Neuron (in vitro differentiated cells): Measurements from ENCODE around the gene ZNF865.

Experiments used
- H2AFZ ChIP-seq: one replicate; pipeline ENCODE4 v1.6.1; 2013; ENCODE audit warnings: low read depth, mild to moderate bottlenecking, inconsistent platforms, low read length, moderate library complexity
- H3K27me3 ChIP-seq: one replicate; pipeline ENCODE4 v1.6.1; 2013; ENCODE audit warnings: low read length; ENCODE audit not compliant: insufficient read depth
- H3K36me3 ChIP-seq: one replicate; pipeline ENCODE4 v1.6.1; 2013; ENCODE audit warnings: low read length; ENCODE audit not compliant: insufficient read depth
- H3K4me1 ChIP-seq: one replicate; pipeline ENCODE4 v1.6.1; 2013; ENCODE audit warnings: low read length; ENCODE audit not compliant: insufficient read depth
- H3K4me3 ChIP-seq: 2 replicates; pipeline ENCODE4 v1.5.1; 2013; ENCODE audit warnings: mild to moderate bottlenecking, low read length, moderate library complexity
- H3K9me3 ChIP-seq: one replicate; pipeline ENCODE4 v1.6.1; 2013; ENCODE audit warnings: low read length

ZNF865 gene

DNA sequence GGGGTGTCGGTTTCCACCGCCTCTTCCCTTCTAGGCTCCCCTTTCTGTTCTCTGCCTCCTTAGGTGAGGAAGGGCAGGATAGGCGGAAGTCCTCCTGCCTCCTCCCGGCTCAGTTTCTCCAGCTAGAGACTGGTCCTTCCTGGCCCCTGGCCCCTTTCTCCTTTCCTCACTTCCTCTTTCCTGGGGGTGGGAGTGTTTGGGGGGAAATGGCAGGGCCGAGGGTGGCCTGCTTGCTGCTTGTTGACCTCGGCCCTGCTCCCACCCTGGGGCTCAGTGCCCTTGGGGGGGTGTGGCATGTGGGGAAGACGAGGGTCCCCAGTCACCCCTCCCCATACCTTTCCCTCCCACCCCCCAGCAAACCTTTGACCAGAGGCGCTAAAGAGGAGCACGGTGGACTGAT is 54.4 kb downstream of the ZNF865 start:
- Histone ChIP-seq H2AFZ (no peak overlapping the region), H3K4me3 (no peak overlapping the region), H3K36me3 (peaks cover 59% of the 10 kb centered on the region), H3K27me3 (no peaks in the 10 kb centered on the region), H3K9me3 (no peaks in the 10 kb centered on the region), H3K4me1 (peaks cover 25% of the 10 kb centered on the region)

- H2AFZ ChIP-seq, result no peak overlapping the region
- H3K36me3 ChIP-seq, result peaks cover 61% of the 10 kb centered on the region
- H3K9me3 ChIP-seq, result no peaks in the 10 kb centered on the region
- peaks cover 25% of the 10 kb centered on the region for H3K4me1 ChIP-seq
- no peak overlapping the region for H3K4me3 ChIP-seq
- no peaks in the 10 kb centered on the region for H3K27me3 ChIP-seq
Measured at GRCh38 chr19:55660404-55660803, 55.0 kb downstream of the ZNF865 start.

- Histone ChIP-seq H2AFZ (no peak overlapping the region), H3K36me3 (peaks cover 65% of the 10 kb centered on the region), H3K4me1 (peaks cover 20% of the 10 kb centered on the region), H3K27me3 (no peaks in the 10 kb centered on the region), H3K9me3 (no peaks in the 10 kb centered on the region), H3K4me3 (no peak overlapping the region)
Measured at GRCh38 chr19:55660991-55661390, 55.5 kb downstream of the ZNF865 start.

DNA sequence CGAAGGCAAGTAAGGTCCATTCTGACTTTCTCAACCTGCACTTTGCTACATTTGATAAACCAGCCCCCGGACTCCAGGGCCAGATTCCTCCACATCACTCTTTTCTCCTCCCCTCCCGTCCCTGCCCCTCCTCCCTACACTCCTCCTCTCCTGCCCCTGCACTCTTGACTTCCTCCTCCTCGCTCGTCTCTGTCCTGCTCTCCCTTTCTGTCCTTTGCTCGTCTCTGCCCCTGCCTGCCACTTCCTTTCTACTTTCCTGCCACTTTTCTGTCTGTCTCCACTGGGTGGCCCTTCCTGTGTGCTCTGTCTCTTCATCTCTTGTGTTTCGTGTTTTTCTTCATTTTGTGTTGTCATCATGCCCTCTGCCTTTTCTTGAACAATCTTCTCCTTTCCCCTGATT is 56.4 kb downstream of the ZNF865 start:
- peaks cover 73% of the 10 kb centered on the region for H3K36me3 ChIP-seq
- peaks cover 12% of the 10 kb centered on the region for H3K4me1 ChIP-seq
- no peak overlapping the region for H2AFZ ChIP-seq
- no peak overlapping the region for H3K4me3 ChIP-seq
- H3K27me3 ChIP-seq, result no peaks in the 10 kb centered on the region
- no peaks in the 10 kb centered on the region for H3K9me3 ChIP-seq

GRCh38 chr19:55663846-55664536 is 58.5 kb downstream of the ZNF865 start:
- Histone ChIP-seq H3K27me3 (no peaks in the 10 kb centered on the region), H3K4me3 (no peak overlapping the region), H3K4me1 (no peaks in the 10 kb centered on the region), H3K36me3 (peaks cover 88% of the 10 kb centered on the region), H3K9me3 (no peaks in the 10 kb centered on the region), H2AFZ (no peak overlapping the region)

DNA sequence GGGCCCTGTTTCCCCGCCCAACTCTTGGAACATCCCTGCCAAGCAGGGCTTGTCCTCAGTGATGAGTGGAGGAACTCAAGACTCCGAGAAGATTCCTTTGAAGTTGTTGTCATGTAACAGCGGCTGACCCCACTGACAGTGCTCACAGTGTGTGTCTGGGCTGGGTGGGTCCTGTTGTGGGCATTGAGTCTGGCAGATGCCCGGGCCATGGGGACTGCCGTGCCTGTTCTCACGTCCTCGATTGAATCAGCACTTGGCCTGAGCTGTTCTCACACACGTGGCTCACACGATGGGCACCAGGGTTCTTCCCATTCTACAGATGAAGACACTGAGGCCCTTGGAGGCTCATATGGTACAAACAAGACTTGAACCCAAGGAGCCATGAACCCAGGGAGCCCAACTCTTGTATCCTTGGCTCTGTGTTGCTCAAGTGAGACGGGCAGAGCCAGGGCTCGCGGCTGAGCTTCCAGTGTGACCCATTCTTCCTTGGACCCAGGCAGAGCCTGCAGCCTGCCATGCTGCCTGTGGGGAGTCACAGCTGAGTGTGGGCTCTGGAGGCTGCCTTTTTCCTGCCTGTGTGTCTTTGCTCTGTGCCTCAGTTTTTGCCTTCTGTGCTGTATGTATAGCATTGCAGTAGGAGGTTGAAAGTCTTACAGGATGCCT is 61.0 kb downstream of the ZNF865 start:
- Histone ChIP-seq H3K27me3 (no peaks in the 10 kb centered on the region), H3K4me1 (no peaks in the 10 kb centered on the region), H2AFZ (no peak overlapping the region), H3K4me3 (no peak overlapping the region), H3K36me3 (peaks cover 86% of the 10 kb centered on the region), H3K9me3 (no peaks in the 10 kb centered on the region)
